GM21528 (cell line): Measurements from ENCODE around the gene NUTM1.
A peak's percentile ranks its signal among the peaks of the same experiment; 100 is the strongest.

Experiments
- ATAC-seq: cut with Tn5 transposase; IDR thresholded peaks from one replicate; pipeline ENCODE4 v1.9.1; 2021; ENCODE audit warnings: mild to moderate bottlenecking, moderate library complexity; ENCODE audit not compliant: unreplicated experiment, low FRiP score

NUTM1 gene

GRCh38 chr15:34342737-34343575 lies at the start of gene NUTM1, which contains the start of gene NOP10:
TSS of gene NUTM1 (plus strand) at chr15:34343315. CDS start at chr15:34343697, 382 bp downstream.
TSS of gene NOP10 (minus strand) at chr15:34343136. CDS start at chr15:34343073, 63 bp downstream.
- peak; percentile 80 for ATAC-seq

GRCh38 chr15:34297059-34297458 lies 46.1 kb upstream of the NUTM1 start:
- ATAC-seq = no peak

GRCh38 chr15:34301058-34301457 lies 42.1 kb upstream of the NUTM1 start:
- no peak for ATAC-seq

GRCh38 chr15:34304613-34305012 lies 38.5 kb upstream of the NUTM1 start:
- no peak for ATAC-seq

- no peak for ATAC-seq
Measured at GRCh38 chr15:34311563-34311962, 31.6 kb upstream of the NUTM1 start.

- ATAC-seq = no peak
Measured at GRCh38 chr15:34314491-34315490, 28.3 kb upstream of the NUTM1 start.

GRCh38 chr15:34318277-34319079 lies 24.6 kb upstream of the NUTM1 start:
- peak; percentile 81 for ATAC-seq

- ATAC-seq = no peak
Measured at GRCh38 chr15:34323217-34323616, 19.9 kb upstream of the NUTM1 start.

GRCh38 chr15:34324933-34325332 lies 18.2 kb upstream of the NUTM1 start:
- ATAC-seq = no peak

GRCh38 chr15:34325368-34325767 lies 17.7 kb upstream of the NUTM1 start:
- ATAC-seq = no peak

- ATAC-seq = no peak
Measured at GRCh38 chr15:34327906-34328305, 15.2 kb upstream of the NUTM1 start.

- no peak for ATAC-seq
Measured at GRCh38 chr15:34329006-34329405, 14.1 kb upstream of the NUTM1 start.

- ATAC-seq = no peak
Measured at GRCh38 chr15:34330279-34330678, 12.8 kb upstream of the NUTM1 start.

GRCh38 chr15:34331809-34332208 lies 11.3 kb upstream of the NUTM1 start:
- no peak for ATAC-seq

- no peak for ATAC-seq
Measured at GRCh38 chr15:34332553-34333120, 10.5 kb upstream of the NUTM1 start.

- no peak for ATAC-seq
Measured at GRCh38 chr15:34334672-34335071, 8.4 kb upstream of the NUTM1 start.

GRCh38 chr15:34335176-34336032 lies 7.7 kb upstream of the NUTM1 start:
- ATAC-seq = no peak

- no peak for ATAC-seq
Measured at GRCh38 chr15:34336231-34336990, 6.7 kb upstream of the NUTM1 start.
